ENCODE data around the gene TP73.
A peak's percentile ranks its signal among the peaks of the same experiment; 100 is the strongest.

Gene TP73

DNA sequence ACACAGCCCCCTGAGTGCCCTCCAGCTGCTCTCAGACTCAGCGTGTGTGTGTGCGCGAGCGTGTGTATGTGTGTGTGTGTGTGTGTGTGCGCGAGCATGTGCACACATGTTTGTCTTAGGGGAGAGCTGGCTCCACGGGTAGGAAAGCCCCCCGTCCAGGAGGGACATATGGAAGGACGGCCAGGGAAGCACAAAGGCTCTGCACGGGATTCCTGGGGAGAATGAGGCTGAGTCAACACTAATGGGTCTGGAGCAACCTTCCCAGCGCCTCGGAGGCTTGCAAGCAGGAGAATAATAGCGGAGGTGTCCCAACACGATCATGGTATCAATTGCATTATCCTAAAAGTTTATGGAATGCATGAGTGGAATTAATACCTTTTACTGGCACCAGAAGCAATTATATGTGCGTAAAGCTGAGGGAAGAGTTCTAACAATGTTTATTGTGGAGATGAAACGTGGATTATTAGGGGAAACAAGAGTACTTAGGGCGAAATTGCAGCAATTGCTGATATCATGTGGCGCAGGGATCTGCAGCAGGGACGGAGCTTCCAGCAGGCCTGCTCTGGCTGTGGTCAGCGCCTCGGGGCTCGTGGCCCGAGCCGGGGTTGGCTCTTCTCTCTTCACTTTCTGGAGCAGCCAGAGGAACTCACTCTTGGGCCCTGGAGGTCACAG is 59.6 kb downstream of the TP73 start:
- DNase-seq, result no peak

DNA sequence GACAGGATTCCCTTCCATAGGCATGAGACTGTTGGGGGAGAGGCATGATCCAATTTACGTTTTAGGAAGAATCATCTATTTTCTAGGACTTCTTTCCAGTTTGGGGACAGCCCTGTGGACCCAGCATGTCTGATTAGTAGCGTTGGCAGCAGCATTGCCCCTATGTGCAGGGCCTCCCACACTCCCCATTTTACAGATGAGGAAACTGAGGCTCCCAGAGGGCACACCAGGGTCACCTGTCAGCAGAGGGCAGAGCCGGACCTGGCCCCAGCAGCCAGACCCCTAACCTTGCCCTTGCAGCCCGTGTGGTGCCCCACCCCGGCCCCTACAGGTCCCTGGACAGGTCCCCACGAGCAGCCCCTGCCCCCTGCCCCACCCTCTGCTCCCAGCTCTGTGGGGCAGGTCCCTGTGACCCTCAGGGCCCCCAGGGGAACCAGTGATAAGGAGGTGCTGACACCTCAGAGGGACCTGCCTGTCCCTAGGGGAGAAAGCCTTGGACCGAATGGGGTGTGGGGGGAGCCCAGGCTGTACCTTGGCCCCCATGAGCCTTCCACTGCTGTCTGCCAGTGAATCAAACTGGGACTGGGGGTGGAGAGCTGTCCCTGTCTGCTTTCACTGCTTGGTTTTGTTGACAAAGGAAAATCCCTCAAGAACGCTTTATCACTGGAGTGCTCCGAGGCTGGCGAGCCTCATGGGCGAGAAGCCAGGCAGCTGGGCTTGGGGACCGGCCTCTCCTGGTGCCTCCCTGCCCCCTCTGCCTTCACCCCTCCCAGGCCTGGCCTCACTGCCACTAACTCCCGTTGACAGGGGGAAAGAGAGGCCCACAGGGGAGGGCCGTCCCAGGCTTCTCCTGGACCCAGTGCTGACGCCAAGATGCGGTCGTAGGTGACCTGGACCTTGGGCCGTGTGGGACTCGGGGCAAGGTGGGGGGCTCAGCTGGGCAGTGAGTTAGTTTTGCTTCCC is 60.5 kb downstream of the TP73 start:
- DNase-seq, result peak; percentile 22 to 56

DNA sequence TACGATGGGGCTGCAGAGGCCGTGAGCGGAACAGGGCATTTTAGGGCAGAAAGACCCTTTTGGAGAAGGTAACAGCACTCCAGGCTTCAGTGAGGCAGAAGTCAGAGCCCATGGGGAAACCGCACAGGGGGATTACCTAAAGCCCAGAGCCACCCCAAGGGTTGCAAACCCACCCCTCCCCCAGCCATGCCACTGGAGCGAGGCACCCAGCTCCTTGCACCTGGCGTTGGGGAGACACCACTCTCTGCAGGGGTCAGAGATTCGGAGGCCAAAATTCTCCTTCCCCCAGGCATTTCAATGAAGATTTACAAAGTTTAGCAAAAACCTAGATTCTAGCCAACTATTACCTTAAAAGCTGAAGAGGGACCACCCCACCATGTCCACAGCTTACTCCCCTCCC is 61.5 kb downstream of the TP73 start:
- no peak for DNase-seq

DNA sequence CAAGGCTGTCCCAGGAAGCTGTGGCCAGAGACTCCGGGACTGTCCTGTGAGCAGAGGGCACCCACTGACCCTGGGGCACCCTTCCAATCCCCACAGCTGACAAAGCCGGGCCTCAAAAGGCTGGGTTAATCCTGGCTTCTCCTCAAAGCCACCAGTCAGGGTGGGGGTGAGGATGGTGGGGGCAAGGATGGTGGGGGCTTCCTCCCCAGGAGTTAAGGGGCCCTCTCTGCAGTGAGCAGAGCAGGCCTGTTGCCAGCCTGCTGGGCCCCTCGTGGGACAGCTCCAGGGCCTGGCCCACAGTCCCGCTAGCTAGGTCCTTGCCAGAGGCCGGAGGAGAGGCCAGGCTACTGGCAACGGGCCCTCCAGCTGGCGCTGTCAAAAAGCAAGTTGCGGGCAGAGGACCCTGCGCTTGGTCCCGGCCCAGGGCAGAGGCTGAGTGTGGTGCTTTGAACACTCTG is 62.0 kb downstream of the TP73 start:
- DNase-seq, result no peak

DNA sequence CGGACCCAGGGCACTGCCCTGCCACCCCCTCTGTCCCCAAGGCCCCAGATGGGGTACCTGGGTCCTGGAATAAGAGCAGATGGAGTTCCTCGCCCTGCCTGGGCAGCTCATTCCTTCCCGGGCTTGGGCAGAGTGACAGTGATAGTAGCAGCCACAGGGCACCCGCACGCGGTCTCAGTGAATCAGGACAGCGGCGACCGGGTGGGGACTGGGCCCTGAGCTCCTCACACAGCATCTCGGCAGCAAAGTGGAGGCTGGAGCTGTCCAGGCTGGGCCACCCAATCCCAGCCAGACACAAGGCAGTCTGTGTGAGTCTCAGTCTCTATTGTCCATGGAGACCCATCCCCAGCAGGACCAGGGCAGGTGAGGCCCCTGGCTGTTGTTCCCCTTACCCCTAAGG is 62.5 kb downstream of the TP73 start:
- DNase-seq, result no peak

DNA sequence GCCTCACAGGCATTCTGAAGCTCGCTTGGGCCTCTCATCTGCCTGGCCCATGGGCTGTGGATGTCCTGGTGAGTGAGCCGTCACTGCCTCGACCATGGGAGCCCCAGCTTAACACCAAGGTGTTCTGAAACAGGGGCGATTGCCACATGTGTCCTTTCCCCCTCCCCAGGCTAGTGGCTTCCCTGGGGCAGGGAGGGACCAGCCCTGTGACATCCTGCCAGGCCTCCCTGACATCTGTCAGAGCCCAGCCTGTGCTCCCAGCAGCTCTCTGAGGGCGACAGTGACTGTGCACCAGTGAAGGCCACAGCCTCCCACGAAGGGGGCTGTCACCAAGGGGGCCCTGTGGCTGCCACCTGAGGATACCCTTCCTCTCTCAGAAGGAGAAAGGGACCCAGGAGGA is 64.0 kb downstream of the TP73 start:
- no peak for DNase-seq

DNA sequence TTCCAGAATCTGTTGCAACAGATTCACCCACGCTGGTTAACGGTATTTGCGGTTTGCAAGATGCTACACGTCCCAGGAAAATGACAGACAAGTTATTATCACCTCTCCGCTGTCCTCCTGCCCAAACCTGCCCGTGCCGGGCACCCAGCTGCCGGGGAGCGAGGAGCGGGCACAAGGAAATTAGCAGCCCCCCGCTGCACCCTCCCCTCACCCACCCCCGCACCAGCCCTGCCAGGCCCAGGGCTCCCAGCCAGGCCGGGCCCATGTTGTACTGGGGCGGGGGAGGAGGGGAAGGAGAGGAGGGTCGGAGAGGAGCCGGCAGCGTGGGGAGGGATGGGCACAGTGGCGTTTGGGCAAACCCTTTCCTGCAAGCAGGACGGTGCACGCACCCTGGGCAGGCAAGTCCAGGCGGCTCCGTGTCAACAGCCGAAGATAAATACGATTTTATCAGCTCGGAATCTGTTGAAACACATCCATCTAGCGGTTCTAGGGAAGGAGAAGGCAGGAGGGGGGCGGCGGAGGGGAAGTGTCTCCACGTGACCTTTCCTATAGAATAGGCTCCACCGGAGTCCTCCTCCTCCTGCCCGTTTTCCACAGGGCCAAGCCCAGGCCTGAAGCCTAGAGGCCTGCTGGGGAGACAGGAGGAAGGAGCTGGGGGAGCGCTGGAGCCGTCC is 64.9 kb downstream of the TP73 start:
- DNase-seq, result peak in 1 of 2 experiments; percentile 68

DNA sequence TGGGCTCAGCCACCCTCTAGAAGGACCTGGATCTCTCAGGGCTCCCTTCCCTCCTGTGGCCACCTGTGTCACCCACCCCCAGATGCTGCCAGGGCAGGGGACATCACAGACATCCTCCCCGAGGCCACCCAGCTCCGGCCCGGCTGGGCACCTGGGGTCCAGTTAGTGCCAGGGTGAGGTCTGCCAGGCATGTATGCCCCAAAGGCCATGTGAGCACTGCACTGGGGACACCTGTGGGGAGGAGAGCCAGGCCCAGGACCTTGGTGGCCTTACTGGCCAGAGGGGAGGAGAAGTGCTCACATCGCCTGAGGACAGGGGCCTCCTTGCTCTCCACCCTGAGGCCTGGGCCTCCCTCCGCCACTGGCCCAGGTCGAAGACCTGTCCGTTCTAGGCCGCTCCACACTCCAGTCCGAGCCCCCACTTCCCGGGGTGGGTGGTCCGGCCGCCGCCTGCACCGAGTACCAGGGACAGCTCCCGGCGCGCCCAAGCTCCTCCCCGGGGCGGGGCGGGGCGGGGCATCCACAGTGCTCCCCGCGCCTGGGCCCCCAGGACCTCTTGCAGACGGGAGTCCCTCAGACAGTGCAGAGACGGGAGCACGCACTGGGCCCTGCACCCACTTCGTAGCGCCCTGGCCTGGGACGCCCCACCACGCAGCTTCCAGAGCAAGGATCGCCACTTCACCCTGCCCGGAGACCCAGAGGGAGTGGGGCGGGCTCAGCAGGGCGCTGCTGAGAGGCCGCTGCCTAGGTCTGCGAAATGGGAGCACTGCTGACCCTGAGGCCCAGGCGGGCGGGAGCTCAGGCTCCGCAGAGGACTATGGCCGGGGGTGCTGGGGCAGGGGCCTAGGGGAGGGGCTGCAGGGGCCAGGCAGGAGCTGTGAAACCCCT is 65.6 kb downstream of the TP73 start:
- DNase-seq, result no peak

DNA sequence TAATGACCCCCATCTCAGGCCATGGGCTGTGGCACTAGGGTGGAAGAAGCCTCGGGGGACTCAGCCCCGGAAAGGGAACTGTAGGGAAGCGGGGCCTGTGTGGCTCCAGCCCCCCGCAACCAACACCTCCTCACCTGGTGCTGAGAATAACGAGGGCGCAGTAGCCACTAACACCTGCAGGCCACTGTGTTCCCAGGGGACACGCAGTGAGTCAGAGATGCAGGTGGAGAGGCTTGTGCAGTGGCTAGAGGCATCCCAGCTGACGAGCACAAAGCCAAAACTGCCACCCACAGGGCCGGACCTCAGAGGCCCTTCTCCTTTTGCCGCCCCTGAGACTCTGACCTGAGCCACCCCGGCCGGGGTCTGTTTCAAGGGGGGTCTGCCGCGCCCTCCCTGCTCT is 66.4 kb downstream of the TP73 start:
- DNase-seq, result no peak

DNA sequence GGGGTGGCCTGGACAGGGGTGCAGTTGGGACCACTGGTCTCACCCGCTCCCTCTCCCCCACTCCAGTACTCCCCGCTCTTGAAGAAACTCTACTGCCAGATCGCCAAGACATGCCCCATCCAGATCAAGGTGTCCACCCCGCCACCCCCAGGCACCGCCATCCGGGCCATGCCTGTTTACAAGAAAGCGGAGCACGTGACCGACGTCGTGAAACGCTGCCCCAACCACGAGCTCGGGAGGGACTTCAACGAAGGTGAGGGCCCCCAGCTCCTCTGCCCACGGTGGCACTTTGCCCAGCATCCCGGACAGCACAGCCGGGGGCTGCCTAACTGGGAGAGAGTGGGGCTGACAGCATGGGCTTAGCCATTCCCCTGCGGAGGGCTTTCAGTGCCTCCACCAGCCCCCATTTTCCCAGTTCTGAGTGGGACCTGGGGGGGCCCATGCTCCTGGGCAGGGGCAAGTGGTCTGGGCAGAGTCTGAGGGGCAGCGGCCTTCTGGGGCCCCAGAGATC is 69.7 kb downstream of the TP73 start:
- DNase-seq, result no peak

DNA sequence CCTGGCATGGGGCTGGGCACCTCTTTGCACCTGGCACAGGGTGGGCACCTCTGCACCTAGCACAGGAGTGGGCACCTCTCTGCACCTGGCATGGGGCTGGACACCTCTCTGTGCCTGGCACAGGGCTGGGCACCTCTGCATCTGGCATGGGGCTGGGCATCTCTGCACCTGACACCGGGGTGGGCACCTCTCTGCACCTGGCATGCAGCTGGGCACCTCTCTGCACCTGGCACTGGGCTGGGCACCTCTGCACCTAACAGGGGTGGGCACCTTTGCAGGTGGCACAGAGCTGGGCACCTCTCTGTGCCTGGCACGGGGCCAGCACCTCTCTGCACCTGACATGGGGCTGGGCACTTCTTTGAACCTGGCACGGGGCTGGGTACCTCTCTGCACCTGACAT is 70.5 kb downstream of the TP73 start:
- no peak for DNase-seq

DNA sequence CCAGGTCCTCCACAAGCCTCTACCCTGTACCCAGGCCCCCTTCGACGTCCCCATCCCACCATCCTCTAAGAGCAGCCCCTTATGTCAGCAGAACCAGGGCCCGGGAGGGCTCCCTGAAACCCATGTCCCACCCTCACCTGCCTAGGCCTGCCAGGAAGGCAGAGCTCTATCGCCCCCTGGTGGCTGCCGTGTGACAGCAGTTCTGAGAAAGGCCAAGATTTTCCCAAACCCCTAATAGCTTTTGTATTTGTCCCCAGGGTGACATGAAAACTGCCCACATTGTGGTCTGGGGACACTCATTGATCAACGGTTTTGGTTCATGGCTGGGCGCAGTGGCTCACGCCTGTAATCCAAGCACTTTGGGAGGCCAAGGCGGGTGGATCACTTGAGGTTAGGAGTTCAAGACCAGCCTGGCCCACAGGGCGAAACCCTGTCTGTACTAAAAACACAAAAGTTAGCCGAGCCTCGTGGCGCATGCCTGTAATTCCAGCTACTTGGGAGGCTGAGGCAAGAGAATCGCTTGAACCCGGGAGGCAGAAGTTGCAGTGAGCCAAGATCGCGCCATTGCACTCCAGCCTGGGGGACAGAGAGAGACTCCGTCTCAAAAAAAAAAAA is 72.2 kb downstream of the TP73 start:
- peak; percentile 51 to 63 for DNase-seq

DNA sequence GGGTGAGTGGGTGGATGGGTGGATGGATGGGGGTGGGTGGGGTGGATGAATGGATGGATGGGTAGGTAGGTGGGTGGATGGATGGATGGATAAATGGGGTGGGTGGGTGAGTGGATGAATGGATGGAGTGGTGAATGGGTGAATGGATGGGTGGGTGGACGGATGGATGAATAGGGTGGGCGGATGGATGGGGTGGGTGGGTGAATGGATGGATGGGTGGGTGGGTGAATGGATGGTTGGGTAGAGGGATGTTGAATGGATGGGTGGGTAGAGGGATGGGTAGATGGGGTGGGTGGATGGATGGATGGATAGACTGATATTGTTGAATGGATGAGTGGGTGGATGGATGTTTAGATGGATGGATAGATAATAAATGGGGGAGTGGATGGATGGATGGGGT is 73.0 kb downstream of the TP73 start:
- DNase-seq, result no peak

DNA sequence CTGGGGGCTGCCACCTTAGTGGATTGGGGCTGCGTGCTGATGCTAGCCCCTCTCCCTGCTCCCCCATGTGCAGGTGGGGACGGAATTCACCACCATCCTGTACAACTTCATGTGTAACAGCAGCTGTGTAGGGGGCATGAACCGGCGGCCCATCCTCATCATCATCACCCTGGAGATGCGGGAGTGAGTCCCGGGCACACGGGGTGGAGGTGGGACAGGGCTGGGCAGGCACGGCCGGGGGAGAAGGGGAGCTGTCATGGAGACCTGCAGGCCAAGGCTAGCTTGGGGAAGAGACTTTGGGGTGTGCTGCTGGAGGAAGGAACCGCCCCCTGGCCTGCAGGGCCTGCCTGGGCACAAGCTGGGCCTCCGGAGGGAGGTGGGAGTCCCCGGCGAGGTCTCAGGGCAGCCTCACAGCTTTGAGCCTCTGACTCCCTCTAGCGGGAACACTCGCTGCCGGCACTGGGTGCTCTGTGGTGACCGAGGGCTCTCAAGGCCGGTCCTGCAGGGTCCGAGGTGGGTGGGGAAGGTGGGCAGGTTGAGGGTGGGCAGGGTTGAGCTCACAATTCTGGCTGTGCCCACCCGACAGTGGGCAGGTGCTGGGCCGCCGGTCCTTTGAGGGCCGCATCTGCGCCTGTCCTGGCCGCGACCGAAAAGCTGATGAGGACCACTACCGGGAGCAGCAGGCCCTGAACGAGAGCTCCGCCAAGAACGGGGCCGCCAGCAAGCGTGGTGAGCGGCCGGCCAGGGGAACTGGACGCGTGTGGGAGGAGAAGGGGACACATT is 74.9 kb downstream of the TP73 start:
- no peak for DNase-seq

DNA sequence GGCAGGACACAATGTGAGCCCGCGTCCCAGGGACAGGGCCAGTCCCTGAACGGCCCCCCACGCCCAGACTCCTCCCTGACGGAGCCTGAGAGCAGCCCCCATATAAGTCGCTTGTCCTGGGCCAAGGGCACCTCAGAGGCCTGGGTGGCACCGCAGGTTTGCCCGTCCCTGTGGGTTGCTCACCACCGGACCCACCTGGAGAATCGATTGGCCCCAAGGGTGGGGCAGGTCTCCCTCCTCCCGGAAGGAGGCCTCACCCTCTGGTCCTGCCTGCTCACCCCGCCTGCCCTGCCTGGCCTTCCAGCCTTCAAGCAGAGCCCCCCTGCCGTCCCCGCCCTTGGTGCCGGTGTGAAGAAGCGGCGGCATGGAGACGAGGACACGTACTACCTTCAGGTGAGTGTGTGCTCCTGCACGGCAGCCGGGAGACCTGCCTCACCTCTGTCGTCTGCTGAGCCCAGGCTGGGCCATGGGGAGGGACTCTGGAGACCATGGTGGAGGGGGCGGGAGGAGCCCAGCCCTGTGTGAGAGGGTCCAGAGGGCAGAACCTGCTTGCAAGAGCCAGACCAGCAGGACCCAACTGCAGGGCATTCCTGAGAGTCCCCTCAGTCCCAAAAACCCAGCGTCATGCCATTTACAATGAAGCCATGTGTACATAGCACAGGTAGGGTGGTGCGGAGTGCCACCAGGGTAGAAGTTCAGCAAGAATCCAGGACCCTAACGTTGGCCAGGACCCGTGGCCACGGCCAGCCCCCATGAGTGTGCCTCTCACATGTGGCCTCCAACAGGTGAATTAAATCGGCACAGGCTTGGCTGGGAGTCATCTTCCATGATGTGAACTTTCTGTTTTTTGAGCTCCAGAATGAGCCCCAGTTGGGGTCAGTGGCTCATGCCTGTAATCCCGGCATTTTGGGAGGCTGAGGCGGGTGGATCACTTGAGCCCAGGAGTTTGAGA is 75.8 kb downstream of the TP73 start:
- DNase-seq, result no peak

DNA sequence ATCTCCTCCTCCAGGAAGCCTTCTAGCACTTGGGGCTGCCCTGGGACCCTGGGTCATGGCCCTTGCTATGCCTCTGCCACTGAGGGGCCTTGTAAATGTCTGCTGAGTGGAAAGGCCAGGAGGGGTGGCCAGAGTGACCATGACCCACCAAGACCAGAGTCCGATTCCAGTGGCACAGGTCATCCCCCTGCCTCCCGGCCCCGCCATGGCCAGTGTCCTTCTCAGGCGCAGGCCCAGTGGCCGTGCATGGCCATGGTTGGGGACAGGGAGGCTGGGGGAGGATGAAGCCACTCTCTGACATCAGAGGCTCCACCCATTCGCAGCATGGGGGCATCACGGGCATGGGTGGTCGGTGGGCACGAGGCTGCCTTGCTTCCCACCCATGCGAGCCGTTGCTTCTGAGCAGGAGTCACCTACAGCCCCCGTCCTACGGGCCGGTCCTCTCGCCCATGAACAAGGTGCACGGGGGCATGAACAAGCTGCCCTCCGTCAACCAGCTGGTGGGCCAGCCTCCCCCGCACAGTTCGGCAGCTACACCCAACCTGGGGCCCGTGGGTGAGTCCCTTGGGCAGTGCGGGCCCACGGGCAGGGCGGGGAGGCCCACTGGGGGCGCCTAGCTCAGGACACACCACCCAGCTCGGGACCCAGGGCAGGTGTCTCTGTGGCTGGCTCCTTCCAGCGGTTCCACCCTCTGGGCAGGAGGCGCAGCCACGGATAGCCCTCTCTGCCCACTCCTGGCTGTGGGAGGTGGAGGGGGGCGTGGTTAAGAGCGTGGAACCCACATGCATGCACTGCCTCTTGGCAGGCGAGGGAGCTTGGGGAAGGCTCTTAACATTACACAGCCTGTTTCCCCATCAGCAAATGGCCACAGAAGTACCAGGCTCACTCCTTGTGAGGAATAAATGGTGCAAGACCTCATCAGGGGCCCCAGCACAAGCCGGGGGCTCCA is 77.6 kb downstream of the TP73 start:
- no peak for DNase-seq

DNA sequence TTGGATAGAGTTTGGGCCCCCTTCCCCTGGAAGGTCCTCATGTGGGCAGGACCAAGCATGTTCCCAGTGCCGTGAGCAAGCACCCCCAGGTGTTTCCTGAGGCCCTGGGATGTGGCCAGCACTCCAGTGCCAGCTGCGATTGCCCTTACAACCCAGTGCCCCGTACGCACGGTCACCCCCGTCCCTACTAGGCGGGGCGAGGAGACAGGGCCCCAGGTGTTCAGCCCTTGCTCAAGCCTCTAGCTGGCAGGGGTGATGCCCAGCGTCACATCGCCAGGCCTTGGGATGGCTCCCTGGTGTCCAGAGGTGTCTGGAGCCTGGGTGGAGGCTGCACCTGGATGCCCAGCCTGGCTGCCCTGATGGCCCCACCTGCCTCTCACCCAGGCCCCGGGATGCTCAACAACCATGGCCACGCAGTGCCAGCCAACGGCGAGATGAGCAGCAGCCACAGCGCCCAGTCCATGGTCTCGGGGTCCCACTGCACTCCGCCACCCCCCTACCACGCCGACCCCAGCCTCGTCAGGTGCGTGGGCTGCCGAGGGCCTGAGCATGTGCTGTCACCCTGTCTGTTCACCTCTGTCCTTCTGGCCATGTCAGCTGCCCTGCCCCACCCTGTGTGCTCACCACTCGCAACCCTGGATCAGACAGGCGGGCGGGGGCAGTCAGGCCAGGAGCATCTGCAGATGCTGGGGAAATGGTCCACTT is 78.4 kb downstream of the TP73 start:
- no peak for DNase-seq
